B cell (primary cell): ENCODE data around the gene AXIN1. TPM values are rescaled to one million over a fixed set of nuclear protein-coding genes. Genes with fewer than 3 reads are reported as not detected.

Experiments
- ATAC-seq: fragments of 200-7000 bp; cut with Tn5 transposase; one replicate; pipeline ENCODE4 v1.10.0; 2021; ENCODE audit warnings: low read depth, mild to moderate bottlenecking, moderate number of reproducible peaks, moderate library complexity
- CTCF ChIA-PET: fragments of 350-600 bp; sonication (Branson Sonifier 250); formaldehyde crosslinking; loops from one replicate; lab custom pipeline; 2021; ENCODE audit warnings: antibody characterized with exemption, inconsistent platforms; lab: Charles Lee
- POLR2A ChIA-PET: fragments of 350-600 bp; sonication (Branson Sonifier 250); formaldehyde crosslinking; loops from one replicate; lab custom pipeline; 2021; ENCODE audit warnings: antibody characterized with exemption; lab: Charles Lee
- DNase-seq: peaks from one replicate; pipeline ENCODE4 v3.0.0; 2013
- H2AFZ ChIP-seq: 2 replicates; pipeline ENCODE4 v1.6.1; 2012; ENCODE audit warnings: mild to moderate bottlenecking, low read depth, low read length; ENCODE audit not compliant: insufficient read depth, poor library complexity, severe bottlenecking
- H3K27ac ChIP-seq, 2 donors: 1 replicate in 1 of 2; 2 replicates in 1 of 2; pipeline ENCODE4 v1.5.1; 2012 to 2013; ENCODE audit warnings: low read length in 2 of 2, mild to moderate bottlenecking in 2 of 2, moderate library complexity in 1 of 2
- H3K27me3 ChIP-seq, 4 experiments: fragments of 200-600 bp in 1 of 4; sonication (generic) in 1 of 4; replicated peaks in 1 of 4; 1 replicate in 2 of 4; 2 replicates in 2 of 4; pipeline versions ENCODE4 v1.6.1 to v1.7.0; 2013 to 2016; ENCODE audit warnings: low read length in 3 of 4, mild to moderate bottlenecking in 2 of 4, mixed read lengths in 1 of 4, moderate library complexity in 1 of 4; ENCODE audit not compliant: insufficient read depth in 4 of 4, control insufficient read depth in 3 of 4; ENCODE audit errors: control extremely low read depth in 1 of 4
- H3K36me3 ChIP-seq, 2 experiments: replicated peaks in 1 of 2; 1 replicate in 1 of 2; 2 replicates in 1 of 2; pipeline versions ENCODE4 v1.6.1 to v1.7.1; 2013; ENCODE audit warnings: low read length in 1 of 2; ENCODE audit not compliant: insufficient read depth in 2 of 2, control insufficient read depth in 1 of 2; ENCODE audit errors: control extremely low read depth in 1 of 2, extremely low read depth in 1 of 2
- H3K4me1 ChIP-seq, 2 donors: fragments of 200-600 bp in 1 of 2; sonication (generic) in 1 of 2; 1 replicate in 1 of 2; 2 replicates in 1 of 2; pipeline versions ENCODE4 v1.5.1 to v1.6.1; 2013 to 2017; ENCODE audit warnings: low read length in 2 of 2; ENCODE audit not compliant: control insufficient read depth in 2 of 2, insufficient read depth in 2 of 2
- H3K4me2 ChIP-seq: replicated peaks from 2 replicates; pipeline ENCODE3; 2012; ENCODE audit warnings: mild to moderate bottlenecking, low read depth, low read length; ENCODE audit not compliant: poor library complexity, severe bottlenecking
- H3K4me3 ChIP-seq, 5 experiments: fragments of 200-600 bp in 1 of 5; sonication (generic) in 1 of 5; 1 replicate in 3 of 5; 2 replicates in 2 of 5; pipeline versions ENCODE4 v1.5.1 to v1.7.0; 2011 to 2016; ENCODE audit warnings: low read length in 4 of 5, mild to moderate bottlenecking in 4 of 5, low read depth in 2 of 5, control low read depth in 1 of 5, moderate library complexity in 1 of 5; ENCODE audit not compliant: insufficient read depth in 1 of 5; ENCODE audit errors: control extremely low read depth in 1 of 5, extremely low read depth in 1 of 5
- H3K79me2 ChIP-seq: fragments of 200-600 bp; sonication (generic); one replicate; pipeline ENCODE4 v1.6.0; 2016; ENCODE audit warnings: low read length; ENCODE audit not compliant: control insufficient read depth, insufficient read depth
- H3K9ac ChIP-seq: fragments of 200-600 bp; sonication (generic); 2 replicates; pipeline ENCODE4 v1.6.1; 2017; ENCODE audit warnings: mild to moderate bottlenecking, low read length, moderate library complexity
- H3K9me3 ChIP-seq, 3 donors: one replicate each; pipeline versions ENCODE4 v1.6.1 to v1.7.1; 2013; ENCODE audit warnings: low read length in 2 of 3; ENCODE audit not compliant: control insufficient read depth in 2 of 3, insufficient read depth in 1 of 3; ENCODE audit errors: control extremely low read depth in 1 of 3
- H4K20me1 ChIP-seq: 2 replicates; pipeline ENCODE4 v1.6.0; 2012; ENCODE audit warnings: mild to moderate bottlenecking, low read length; ENCODE audit not compliant: insufficient read depth, control insufficient read depth, poor library complexity, severe bottlenecking
- H3K27ac Mint-ChIP-seq: one replicate; pipeline ENCODE4 v1.8.0; 2021; ENCODE audit warnings: mixed read lengths
- H3K27me3 Mint-ChIP-seq: one replicate; pipeline ENCODE4 v1.8.0; 2021; ENCODE audit warnings: mixed read lengths
- H3K4me1 Mint-ChIP-seq: one replicate; pipeline ENCODE4 v1.8.0; 2021; ENCODE audit warnings: mixed read lengths
- H3K4me3 Mint-ChIP-seq: one replicate; pipeline ENCODE4 v1.8.0; 2021; ENCODE audit warnings: mixed read lengths
- H3K9me3 Mint-ChIP-seq: one replicate; pipeline ENCODE4 v1.8.0; 2022; ENCODE audit warnings: mixed read lengths; ENCODE audit not compliant: insufficient read depth
- EZH2 ChIP-seq: IDR thresholded peaks from 2 replicates; pipeline ENCODE4 v1.6.1; 2012; ENCODE audit warnings: borderline replicate concordance, low read depth, mild to moderate bottlenecking, moderate library complexity, low read length; ENCODE audit not compliant: insufficient read depth, poor library complexity, severe bottlenecking
- WGBS: methylation state at CpG from one replicate; pipeline ENCODE4 v1.1.5; 2013; ENCODE audit warnings: missing lambda C conversion rate; ENCODE audit not compliant: insufficient coverage; 5-methylcytosine and 5-hydroxymethylcytosine counted together
- intact Hi-C: fragments of 100-400 bp; cut with micrococcal nuclease; formaldehyde crosslinking; loops from one replicate; pipeline ENCODE4 v1.10.0; 2022
- polyA plus RNA-seq: library from polyadenylated mRNA; depleted of rRNA; stranded (reverse); fragments of >200 nt; gene quantifications from 2 replicates; pipeline ENCODE4 v1.2.3, GENCODE V29; 2012
- total RNA-seq, 2 donors: library from RNA; stranded (reverse); fragments of 120-200 nt in 1 of 2; gene quantifications; 1 replicate in 1 of 2; 2 replicates in 1 of 2; pipeline versions ENCODE4 v1.2.3 to v1.2.4, GENCODE V29; 2013 to 2022
- TF ChIP-seq, protein P1 (sequence below): fragments of 200-600 bp; IDR thresholded peaks from one replicate; pipeline ENCODE4 v1.8.0; 2022; ENCODE audit warnings: antibody characterized with exemption, mild to moderate bottlenecking

Gene AXIN1
- total and polyA plus RNA-seq, 2 donors (not counting 1 experiment from before 2014, with no cell fraction given): 39.0 to 40.8 TPM

- Histone ChIP-seq H3K4me1 (no peaks in the 10 kb centered on the region), H3K9me3 (no peaks in the 10 kb centered on the region), H3K36me3 (peaks cover 0 to 26% of the 10 kb centered on the region in 2 experiments), H3K27ac (no peak overlapping the region), H3K4me3 (no peak overlapping the region), H3K79me2 (no peaks in the 10 kb centered on the region), H2AFZ (no peak overlapping the region), H3K9ac (no peak overlapping the region), H3K27me3 (no peaks in the 10 kb centered on the region), H3K4me2 (no peak overlapping the region), H4K20me1 (no peaks in the 10 kb centered on the region)
- H3K4me3 Mint-ChIP-seq: no peak overlapping the region
- TF ChIP-seq EZH2: no peak
- TF ChIP-seq, protein P1, sequence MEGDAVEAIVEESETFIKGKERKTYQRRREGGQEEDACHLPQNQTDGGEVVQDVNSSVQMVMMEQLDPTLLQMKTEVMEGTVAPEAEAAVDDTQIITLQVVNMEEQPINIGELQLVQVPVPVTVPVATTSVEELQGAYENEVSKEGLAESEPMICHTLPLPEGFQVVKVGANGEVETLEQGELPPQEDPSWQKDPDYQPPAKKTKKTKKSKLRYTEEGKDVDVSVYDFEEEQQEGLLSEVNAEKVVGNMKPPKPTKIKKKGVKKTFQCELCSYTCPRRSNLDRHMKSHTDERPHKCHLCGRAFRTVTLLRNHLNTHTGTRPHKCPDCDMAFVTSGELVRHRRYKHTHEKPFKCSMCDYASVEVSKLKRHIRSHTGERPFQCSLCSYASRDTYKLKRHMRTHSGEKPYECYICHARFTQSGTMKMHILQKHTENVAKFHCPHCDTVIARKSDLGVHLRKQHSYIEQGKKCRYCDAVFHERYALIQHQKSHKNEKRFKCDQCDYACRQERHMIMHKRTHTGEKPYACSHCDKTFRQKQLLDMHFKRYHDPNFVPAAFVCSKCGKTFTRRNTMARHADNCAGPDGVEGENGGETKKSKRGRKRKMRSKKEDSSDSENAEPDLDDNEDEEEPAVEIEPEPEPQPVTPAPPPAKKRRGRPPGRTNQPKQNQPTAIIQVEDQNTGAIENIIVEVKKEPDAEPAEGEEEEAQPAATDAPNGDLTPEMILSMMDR: no peak
- ATAC-seq (no peak), DNase-seq (no peak)
- H3K27me3 Mint-ChIP-seq: no peaks in the 10 kb centered on the region
- H3K9me3 Mint-ChIP-seq: no peaks in the 10 kb centered on the region
- ChIA-PET CTCF (no interaction called here), POLR2A (no interaction called here)
- intact Hi-C loops: no loop called here
- H3K4me1 Mint-ChIP-seq: no peaks in the 10 kb centered on the region
- 93% methylated on average over 14 of the region's 14 CpGs for WGBS
- no peak overlapping the region for H3K27ac Mint-ChIP-seq
Observed at GRCh38 chr16:265002-265529, 87.5 kb downstream of the AXIN1 start.

DNA sequence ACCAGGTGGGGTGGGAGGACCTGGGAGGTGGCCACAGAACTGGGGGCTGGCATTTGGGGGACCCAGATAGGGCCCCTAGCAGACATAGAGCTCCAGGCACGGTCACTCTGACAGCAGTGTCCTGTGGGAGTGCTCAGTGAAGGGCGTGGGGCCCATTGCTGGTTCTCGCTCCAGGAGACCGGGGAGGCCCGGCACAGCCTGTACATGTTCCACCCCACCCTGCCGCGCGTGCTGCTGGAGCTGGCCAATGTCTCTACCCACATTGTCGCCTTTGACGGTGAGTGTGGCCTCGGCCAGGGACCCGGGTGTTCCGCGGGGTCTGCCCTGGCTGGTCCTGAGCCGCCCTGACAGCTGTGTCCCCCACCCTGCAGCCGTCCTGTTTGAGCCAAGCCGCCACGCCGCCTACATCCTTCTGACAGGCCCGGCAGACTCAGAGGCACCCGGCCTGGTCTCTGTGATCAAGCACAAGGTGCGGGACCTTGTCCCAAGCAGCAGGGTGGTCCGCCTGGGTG, 88.0 kb downstream of the AXIN1 start:
- no peaks in the 10 kb centered on the region for H3K27me3 ChIP-seq
- H3K4me3 ChIP-seq: no peak overlapping the region
- H4K20me1 ChIP-seq: no peaks in the 10 kb centered on the region
- no peak overlapping the region for H3K9ac ChIP-seq
- intact Hi-C loops: no loop called here
- TF ChIP-seq, protein P1: no peak
- TF ChIP-seq EZH2: no peak
- no peak overlapping the region for H2AFZ ChIP-seq
- no peaks in the 10 kb centered on the region for H3K9me3 ChIP-seq
- Mint-ChIP-seq H3K27me3 (no peaks in the 10 kb centered on the region), H3K4me3 (no peak overlapping the region), H3K9me3 (no peaks in the 10 kb centered on the region), H3K4me1 (no peaks in the 10 kb centered on the region), H3K27ac (no peak overlapping the region)
- no peak overlapping the region for H3K4me2 ChIP-seq
- H3K4me1 ChIP-seq: no peaks in the 10 kb centered on the region
- no peak for ATAC-seq
- H3K79me2 ChIP-seq: no peaks in the 10 kb centered on the region
- WGBS: 95% methylated on average over 23 of the region's 23 CpGs
- H3K27ac ChIP-seq: no peak overlapping the region
- ChIA-PET POLR2A (no interaction called here), CTCF (no interaction called here)
- no peak for DNase-seq
- H3K36me3 ChIP-seq: peaks cover 0 to 30% of the 10 kb centered on the region in 2 experiments
